Measurements from ENCODE around the gene INO80C.

DNA sequence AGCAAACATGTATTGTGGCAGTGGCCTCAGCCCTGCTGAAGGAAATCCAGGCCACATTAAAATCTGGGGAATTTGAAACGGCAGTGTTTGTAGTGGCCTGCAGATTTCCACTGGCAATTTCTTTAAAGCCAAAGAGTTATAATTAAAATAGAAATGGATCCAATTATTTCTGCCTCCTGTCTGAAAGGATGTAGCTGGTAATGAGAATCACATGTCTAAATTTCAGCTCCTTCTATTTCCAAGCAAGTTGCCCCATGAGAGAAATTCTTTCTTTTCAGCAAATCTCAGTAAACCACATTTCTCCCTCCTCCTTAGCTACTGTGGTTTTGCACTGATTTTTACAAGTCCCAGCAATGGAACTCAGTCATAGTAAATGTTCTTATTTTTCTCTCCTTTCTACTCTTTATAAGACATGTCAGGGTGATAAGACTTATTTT is 65.2 kb downstream of the INO80C start:
- TF ChIP-seq, protein P1, sequence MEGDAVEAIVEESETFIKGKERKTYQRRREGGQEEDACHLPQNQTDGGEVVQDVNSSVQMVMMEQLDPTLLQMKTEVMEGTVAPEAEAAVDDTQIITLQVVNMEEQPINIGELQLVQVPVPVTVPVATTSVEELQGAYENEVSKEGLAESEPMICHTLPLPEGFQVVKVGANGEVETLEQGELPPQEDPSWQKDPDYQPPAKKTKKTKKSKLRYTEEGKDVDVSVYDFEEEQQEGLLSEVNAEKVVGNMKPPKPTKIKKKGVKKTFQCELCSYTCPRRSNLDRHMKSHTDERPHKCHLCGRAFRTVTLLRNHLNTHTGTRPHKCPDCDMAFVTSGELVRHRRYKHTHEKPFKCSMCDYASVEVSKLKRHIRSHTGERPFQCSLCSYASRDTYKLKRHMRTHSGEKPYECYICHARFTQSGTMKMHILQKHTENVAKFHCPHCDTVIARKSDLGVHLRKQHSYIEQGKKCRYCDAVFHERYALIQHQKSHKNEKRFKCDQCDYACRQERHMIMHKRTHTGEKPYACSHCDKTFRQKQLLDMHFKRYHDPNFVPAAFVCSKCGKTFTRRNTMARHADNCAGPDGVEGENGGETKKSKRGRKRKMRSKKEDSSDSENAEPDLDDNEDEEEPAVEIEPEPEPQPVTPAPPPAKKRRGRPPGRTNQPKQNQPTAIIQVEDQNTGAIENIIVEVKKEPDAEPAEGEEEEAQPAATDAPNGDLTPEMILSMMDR (IDR thresholded peaks at IDR 0.05): no peak
- TF ChIP-seq POLR2A (IDR thresholded peaks at IDR 0.05) (no peak), POLR2AphosphoS5 (IDR thresholded peaks at IDR 0.05) (no peak)
